IPS-18a (cell line): ENCODE measurements around the gene NCKAP5.

Experiments
- H3K27ac ChIP-seq: one replicate; pipeline ENCODE4 v1.5.1; 2013; ENCODE audit warnings: low read length
- H3K27me3 ChIP-seq: one replicate; pipeline ENCODE4 v1.6.1; 2013; ENCODE audit warnings: mild to moderate bottlenecking, low read length; ENCODE audit not compliant: control insufficient read depth, insufficient read depth
- H3K36me3 ChIP-seq: one replicate; pipeline ENCODE4 v1.6.1; 2013; ENCODE audit warnings: low read depth, low read length; ENCODE audit not compliant: control insufficient read depth
- H3K4me1 ChIP-seq: one replicate; pipeline ENCODE4 v1.6.1; 2013; ENCODE audit warnings: low read depth, low read length; ENCODE audit not compliant: control insufficient read depth
- H3K4me3 ChIP-seq: one replicate; pipeline ENCODE4 v1.5.1; 2013; ENCODE audit warnings: low read length
- H3K9ac ChIP-seq: one replicate; pipeline ENCODE4 v1.6.1; 2013; ENCODE audit warnings: mild to moderate bottlenecking, low read length, moderate library complexity
- H3K9me3 ChIP-seq: one replicate; pipeline ENCODE4 v1.6.1; 2013; ENCODE audit warnings: low read depth, low read length; ENCODE audit not compliant: control insufficient read depth

The NCKAP5 gene

DNA sequence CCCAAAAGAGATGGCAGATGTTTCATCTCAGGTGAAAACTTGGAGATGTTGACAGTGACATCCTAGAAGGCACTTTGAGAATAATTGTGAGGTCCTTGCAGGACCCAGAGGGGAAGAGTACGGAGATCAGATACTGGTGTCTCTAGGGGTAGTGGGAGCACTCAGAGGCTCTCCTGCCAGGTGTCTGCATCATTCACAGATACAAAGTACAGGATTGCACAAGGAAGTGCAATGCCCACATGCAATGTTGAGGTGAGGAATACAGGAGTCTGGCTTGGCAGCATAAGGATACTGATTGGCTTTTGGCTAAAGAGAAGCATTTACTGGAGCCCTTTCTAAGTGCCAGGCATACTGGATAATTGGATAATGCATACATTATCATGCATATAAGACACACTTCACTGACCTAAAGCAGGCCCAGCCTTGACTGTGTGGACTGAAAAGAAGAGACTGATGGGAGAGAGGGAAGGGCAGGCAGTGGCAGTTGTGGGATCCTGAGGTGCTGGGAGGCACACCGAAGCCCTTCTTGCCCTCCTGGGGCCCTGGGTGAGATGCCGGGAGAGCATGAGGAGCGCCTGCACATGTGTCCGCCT lies 31.0 kb upstream of the NCKAP5 start:
- H3K9ac ChIP-seq: no peak overlapping the region
- H3K36me3 ChIP-seq: no peaks in the 10 kb centered on the region
- H3K9me3 ChIP-seq: no peaks in the 10 kb centered on the region
- H3K4me3 ChIP-seq: no peak overlapping the region
- H3K27me3 ChIP-seq: no peaks in the 10 kb centered on the region
- H3K27ac ChIP-seq: no peak overlapping the region
- peaks cover 6% of the 10 kb centered on the region for H3K4me1 ChIP-seq

DNA sequence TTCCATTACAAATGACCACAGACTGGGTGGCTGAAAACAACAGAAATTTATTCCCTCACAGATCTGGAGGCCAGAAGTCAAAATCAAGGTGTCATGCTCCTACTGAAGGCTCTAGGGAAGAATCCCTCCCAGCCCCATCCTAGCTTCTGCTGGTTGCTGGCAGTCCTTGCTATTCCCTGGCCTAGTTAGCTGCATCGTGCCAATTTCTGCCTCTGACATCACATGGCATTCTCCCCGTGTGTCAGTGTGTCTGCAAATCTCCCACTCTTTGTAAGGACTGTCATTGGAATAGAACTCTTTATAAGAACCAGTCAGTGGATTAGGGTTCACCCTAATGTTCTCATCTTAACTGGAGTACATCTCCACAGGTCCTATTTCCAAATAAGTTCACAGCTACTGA lies 30.5 kb upstream of the NCKAP5 start:
- Histone ChIP-seq H3K4me1 (peaks cover 6% of the 10 kb centered on the region), H3K4me3 (no peak overlapping the region), H3K27me3 (no peaks in the 10 kb centered on the region), H3K9me3 (no peaks in the 10 kb centered on the region), H3K9ac (no peak overlapping the region), H3K36me3 (no peaks in the 10 kb centered on the region), H3K27ac (no peak overlapping the region)

DNA sequence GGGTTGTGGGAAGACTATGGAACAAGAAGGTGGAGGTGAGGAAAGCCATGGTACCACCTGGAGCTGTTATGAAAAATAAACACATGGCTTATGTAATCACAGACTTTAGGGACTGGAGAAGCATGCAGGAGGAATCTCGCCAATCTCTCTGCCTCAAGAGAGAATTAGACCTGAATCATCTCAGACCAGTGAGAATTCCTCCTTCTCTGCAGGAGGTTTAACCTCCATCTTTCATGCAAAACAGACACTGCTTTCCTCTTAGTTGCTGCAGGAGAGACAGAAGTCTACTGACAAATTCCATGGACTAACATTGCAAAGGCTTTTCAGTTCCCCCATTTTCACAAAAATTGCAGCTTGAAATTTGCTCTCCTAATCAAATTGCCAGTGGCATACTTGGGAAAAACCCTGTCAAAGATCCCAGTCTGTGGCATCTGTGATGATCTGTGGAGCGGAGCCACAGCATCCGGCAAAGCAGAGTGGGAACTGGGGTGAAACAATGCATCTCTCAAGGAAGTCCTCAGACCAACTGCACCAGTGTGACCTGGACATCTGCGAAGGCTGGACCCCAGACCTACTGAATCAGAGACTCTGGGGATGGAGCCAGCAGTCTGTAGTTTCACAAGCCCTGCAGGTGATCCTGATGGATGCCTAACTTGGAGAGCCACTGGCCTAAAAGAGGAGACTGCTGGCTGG lies 28.6 kb upstream of the NCKAP5 start:
- Histone ChIP-seq H3K4me1 (peaks cover 6% of the 10 kb centered on the region), H3K4me3 (no peak overlapping the region), H3K9me3 (no peaks in the 10 kb centered on the region), H3K36me3 (no peaks in the 10 kb centered on the region), H3K27ac (no peak overlapping the region), H3K27me3 (no peaks in the 10 kb centered on the region), H3K9ac (no peak overlapping the region)

- no peaks in the 10 kb centered on the region for H3K27me3 ChIP-seq
- no peaks in the 10 kb centered on the region for H3K4me1 ChIP-seq
- no peak overlapping the region for H3K4me3 ChIP-seq
- no peaks in the 10 kb centered on the region for H3K36me3 ChIP-seq
- H3K9ac ChIP-seq: no peak overlapping the region
- H3K27ac ChIP-seq: no peak overlapping the region
- H3K9me3 ChIP-seq: no peaks in the 10 kb centered on the region
Measured at GRCh38 chr2:133591164-133591563, 22.9 kb upstream of the NCKAP5 start.

GRCh38 chr2:133589456-133589855 lies 21.2 kb upstream of the NCKAP5 start:
- Histone ChIP-seq H3K4me1 (no peaks in the 10 kb centered on the region), H3K9me3 (no peaks in the 10 kb centered on the region), H3K36me3 (no peaks in the 10 kb centered on the region), H3K27ac (no peak overlapping the region), H3K4me3 (no peak overlapping the region), H3K9ac (no peak overlapping the region), H3K27me3 (no peaks in the 10 kb centered on the region)

GRCh38 chr2:133588144-133588543 lies 19.9 kb upstream of the NCKAP5 start:
- Histone ChIP-seq H3K9ac (no peak overlapping the region), H3K4me1 (no peaks in the 10 kb centered on the region), H3K4me3 (no peak overlapping the region), H3K27me3 (no peaks in the 10 kb centered on the region), H3K9me3 (no peaks in the 10 kb centered on the region), H3K36me3 (no peaks in the 10 kb centered on the region), H3K27ac (no peak overlapping the region)

DNA sequence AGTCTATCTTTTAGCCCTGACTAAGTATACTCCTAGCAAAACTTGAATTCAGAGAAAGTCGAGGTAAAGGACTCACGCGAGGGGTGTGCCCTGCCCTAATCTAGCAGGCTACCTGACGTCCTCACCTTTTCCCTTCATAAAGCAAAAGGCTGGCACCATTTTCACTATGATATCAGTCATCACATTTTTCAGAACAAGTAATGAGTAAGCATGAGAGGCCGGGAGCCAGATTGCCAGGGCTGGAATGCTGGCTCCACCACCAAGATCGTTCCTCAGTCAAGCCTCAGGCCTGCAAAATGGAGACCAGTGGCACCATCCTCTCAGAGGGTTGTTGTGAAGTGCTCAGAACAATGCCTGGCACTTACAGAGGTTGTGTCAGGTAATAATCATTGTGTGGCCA lies 18.7 kb upstream of the NCKAP5 start:
- no peaks in the 10 kb centered on the region for H3K9me3 ChIP-seq
- no peaks in the 10 kb centered on the region for H3K36me3 ChIP-seq

DNA sequence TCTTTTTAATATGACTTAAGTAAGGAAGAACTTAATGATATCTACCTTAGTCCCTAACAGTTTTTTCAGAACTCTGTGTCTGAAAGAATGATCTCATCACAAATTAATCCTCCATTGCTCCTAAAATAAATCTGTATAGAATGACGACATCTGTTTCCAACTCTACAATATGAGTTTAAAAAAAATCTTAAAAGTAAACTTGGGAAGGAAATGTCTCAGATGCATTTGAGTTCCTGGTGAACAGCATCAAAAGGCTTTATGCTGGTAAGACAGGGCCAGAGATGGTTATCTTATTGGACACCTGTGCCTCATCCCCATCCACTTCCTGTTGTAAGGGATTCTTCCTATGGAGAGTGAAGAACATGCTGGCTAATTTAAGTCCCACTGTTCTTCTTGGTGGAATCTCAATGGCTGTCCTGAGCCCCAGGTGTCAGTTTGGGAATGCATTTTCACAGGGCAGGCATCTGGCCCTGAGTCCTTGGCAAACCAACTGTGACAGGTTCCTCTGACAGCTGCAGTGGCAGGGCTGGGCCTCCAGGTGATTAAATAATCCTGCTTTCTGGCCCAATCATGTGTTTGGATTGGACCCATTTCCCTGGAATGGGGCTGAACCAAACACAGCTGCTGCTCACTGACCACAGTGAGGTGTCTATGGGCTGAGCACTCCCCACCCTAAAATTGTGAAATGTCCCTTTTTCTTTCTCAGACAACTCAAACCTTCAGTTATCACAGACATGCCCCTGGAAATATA lies 12.9 kb upstream of the NCKAP5 start:
- Histone ChIP-seq H3K36me3 (no peaks in the 10 kb centered on the region), H3K27ac (no peak overlapping the region), H3K9me3 (no peaks in the 10 kb centered on the region), H3K4me3 (no peak overlapping the region), H3K9ac (no peak overlapping the region), H3K4me1 (no peaks in the 10 kb centered on the region), H3K27me3 (no peaks in the 10 kb centered on the region)

More for the DNA sequence above, 18.7 kb upstream of the NCKAP5 start:
- no peak overlapping the region for H3K27ac ChIP-seq
- H3K27me3 ChIP-seq: no peaks in the 10 kb centered on the region
- no peak overlapping the region for H3K4me3 ChIP-seq
- no peaks in the 10 kb centered on the region for H3K4me1 ChIP-seq
- no peak overlapping the region for H3K9ac ChIP-seq

- H3K4me3 ChIP-seq: no peak overlapping the region
- H3K27me3 ChIP-seq: no peaks in the 10 kb centered on the region
- no peak overlapping the region for H3K27ac ChIP-seq
- no peak overlapping the region for H3K9ac ChIP-seq
- no peaks in the 10 kb centered on the region for H3K36me3 ChIP-seq
- no peaks in the 10 kb centered on the region for H3K4me1 ChIP-seq
- H3K9me3 ChIP-seq: no peaks in the 10 kb centered on the region
Measured at GRCh38 chr2:133579274-133579673, 11.0 kb upstream of the NCKAP5 start.

GRCh38 chr2:133576714-133577113 lies 8.5 kb upstream of the NCKAP5 start:
- Histone ChIP-seq H3K9ac (no peak overlapping the region), H3K27me3 (no peaks in the 10 kb centered on the region)

GRCh38 chr2:133574620-133575019 lies 6.4 kb upstream of the NCKAP5 start:
- Histone ChIP-seq H3K27me3 (no peaks in the 10 kb centered on the region), H3K4me1 (peaks cover 21% of the 10 kb centered on the region), H3K27ac (no peak overlapping the region), H3K4me3 (no peak overlapping the region), H3K9ac (no peak overlapping the region), H3K36me3 (no peaks in the 10 kb centered on the region), H3K9me3 (no peaks in the 10 kb centered on the region)

More at GRCh38 chr2:133576714-133577113, 8.5 kb upstream of the NCKAP5 start:
- Histone ChIP-seq H3K27ac (no peak overlapping the region), H3K36me3 (no peaks in the 10 kb centered on the region), H3K4me3 (no peak overlapping the region), H3K4me1 (peaks cover 7% of the 10 kb centered on the region), H3K9me3 (no peaks in the 10 kb centered on the region)
